ES-I3 (cell line): Measurements from ENCODE around the gene KREMEN2.
A peak's percentile ranks its signal among the peaks of the same experiment; 100 is the strongest.

Source experiments
- H3K36me3 ChIP-seq: 2 replicates; pipeline ENCODE4 v1.6.1; 2013; ENCODE audit warnings: mild to moderate bottlenecking, low read length, control low read depth, moderate library complexity; ENCODE audit not compliant: insufficient read depth
- H3K4me1 ChIP-seq: 2 replicates; pipeline ENCODE4 v1.6.1; 2013; ENCODE audit warnings: mild to moderate bottlenecking, control low read depth, low read length; ENCODE audit not compliant: insufficient read depth
- H3K9ac ChIP-seq: 2 replicates; pipeline ENCODE4 v1.6.1; 2013; ENCODE audit warnings: low read depth, mild to moderate bottlenecking, low read length, moderate library complexity
- H3K9me3 ChIP-seq: 2 replicates; pipeline ENCODE4 v1.6.1; 2013; ENCODE audit warnings: mild to moderate bottlenecking, low read length, moderate library complexity; ENCODE audit not compliant: control insufficient read depth, insufficient read depth

The KREMEN2 gene

DNA sequence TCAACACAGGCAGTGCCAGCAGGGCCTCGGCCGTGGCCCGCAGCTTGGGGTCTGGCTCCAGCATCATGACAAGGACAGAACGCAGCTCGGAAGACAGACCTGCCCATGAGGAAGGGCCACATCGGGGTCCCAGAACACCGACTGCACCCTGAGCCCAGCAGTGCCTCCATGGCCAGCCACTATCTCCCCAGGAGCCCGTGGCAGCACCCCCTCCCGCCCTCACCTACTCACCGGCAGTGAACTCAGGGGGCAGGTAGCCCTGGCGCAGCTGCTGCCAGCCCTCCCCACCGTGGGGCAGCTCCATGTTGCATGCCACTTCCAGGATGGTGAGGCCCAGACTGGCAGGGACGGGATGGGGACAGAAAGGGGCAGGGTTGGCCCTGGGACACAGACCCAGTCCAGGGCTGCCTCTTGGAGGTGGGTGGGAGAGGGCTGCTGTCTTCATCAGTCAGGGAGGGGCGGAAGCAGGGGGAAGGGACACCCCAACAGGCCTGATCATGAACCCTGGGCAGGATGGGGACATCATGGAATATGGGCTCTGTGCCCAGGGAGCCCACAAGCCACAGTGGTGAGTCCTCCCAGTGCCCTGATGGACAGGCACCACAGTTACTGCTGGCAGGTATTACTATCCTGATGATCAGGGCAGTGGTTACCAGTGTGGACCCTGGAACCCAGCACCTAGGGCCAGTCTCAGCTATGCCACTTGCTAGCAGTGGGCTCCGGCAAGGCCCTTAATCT is 10.4 kb downstream of the KREMEN2 start:
- Histone ChIP-seq H3K9me3 (no peaks in the 10 kb centered on the region), H3K4me1 (no peaks in the 10 kb centered on the region), H3K36me3 (peaks cover 3% of the 10 kb centered on the region), H3K9ac (no peak overlapping the region)

DNA sequence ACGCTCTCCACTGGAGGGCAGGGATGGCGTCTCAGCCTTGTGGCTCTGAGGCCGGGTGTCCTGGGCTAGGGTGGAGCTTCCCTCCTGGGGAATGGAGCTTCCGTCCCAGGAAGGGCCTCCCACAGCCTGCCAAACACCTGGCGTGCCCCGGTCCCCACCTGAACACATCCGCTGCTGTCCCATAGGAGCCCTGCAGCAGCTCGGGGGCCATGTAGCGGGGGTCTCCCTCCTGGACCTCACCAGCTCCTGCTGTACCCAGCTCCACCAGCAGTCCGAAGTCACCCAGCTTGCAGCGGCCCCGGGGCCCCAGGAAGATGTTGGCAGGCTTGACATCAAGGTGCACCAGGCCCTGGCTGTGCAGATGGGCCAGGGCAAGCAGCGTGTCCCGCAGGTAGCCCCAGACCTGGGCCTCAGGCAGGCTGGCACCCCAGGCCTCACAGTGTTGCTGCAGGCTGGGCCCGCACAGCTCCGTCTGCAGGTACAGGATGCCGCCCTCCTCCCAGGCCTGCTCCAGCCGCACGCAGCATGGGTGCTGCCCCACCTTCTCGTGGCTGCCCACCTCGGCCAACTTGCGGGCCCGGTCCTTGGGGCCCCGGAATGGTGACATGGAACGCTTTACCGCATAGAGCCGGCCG is 11.2 kb downstream of the KREMEN2 start:
- H3K4me1 ChIP-seq, result no peaks in the 10 kb centered on the region
- H3K9me3 ChIP-seq, result no peaks in the 10 kb centered on the region
- no peak overlapping the region for H3K9ac ChIP-seq
- peaks cover 3% of the 10 kb centered on the region for H3K36me3 ChIP-seq

DNA sequence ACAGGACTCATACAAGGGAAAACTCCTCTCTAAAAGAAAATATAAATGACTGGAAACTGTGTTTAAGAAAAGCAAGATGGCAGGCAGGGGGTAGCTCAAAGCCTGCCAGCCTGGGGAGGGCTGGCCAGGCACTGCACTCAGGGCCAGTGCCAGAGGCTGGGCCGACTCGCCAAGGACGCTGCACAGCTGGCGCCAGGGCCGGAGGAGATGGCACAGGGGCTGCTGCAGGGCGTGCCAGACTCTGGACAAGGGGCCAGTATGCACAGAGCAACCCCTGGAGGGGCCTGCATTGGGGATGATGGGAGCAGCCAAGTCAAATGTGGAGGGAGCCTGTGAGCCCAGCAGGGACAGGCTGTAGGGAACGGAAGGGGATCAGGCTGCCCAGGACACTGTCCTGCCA is 12.1 kb downstream of the KREMEN2 start:
- Histone ChIP-seq H3K9me3 (no peaks in the 10 kb centered on the region), H3K9ac (no peak overlapping the region), H3K4me1 (no peaks in the 10 kb centered on the region), H3K36me3 (peaks cover 3% of the 10 kb centered on the region)

DNA sequence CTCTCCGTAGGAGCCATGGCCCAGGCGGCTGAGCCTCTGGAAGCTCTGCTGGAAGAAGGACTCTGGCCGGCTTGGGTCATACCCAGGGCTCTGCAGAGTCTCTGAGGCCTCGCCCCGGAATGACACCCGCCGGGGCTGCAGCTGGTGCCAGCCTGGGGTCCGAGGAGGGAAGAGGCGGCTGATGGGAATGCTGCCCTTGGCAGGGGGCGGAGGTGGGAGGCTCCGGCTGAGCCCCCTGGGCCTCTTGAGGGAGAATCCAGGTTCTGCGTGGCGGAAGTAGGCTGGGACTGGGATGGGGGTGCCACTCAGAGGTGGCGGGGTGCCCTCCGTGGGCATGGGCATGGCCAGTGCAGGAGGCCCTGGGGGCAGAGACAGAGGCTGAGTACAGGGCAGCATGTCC is 12.6 kb downstream of the KREMEN2 start:
- peaks cover 3% of the 10 kb centered on the region for H3K36me3 ChIP-seq
- H3K9ac ChIP-seq, result no peak overlapping the region
- H3K4me1 ChIP-seq, result no peaks in the 10 kb centered on the region; the same call in 1 of the 2 replicates
- no peaks in the 10 kb centered on the region for H3K9me3 ChIP-seq

DNA sequence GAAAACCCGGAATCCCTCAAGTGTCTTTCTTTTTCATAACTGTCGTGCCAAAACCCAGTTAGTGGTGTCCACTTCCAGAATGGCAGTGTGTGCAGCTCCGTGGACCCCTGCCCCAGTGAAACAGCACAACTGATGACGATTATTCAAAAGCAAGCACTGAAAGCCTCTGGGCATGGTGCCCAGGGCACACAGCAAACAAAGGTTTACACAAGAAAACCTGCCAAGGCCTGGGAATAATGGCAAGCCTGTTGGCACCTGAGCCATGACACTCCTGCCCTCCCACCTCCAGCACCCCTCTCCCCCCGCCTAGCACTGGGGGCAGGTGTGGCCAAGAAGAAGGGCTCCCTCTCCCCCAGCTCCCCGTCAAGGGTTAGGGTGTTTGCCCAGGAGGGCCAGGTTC is 13.4 kb downstream of the KREMEN2 start:
- Histone ChIP-seq H3K9me3 (no peaks in the 10 kb centered on the region), H3K36me3 (peaks cover 3% of the 10 kb centered on the region), H3K4me1 (no peaks in the 10 kb centered on the region; the same call in 1 of the 2 replicates), H3K9ac (no peak overlapping the region)

DNA sequence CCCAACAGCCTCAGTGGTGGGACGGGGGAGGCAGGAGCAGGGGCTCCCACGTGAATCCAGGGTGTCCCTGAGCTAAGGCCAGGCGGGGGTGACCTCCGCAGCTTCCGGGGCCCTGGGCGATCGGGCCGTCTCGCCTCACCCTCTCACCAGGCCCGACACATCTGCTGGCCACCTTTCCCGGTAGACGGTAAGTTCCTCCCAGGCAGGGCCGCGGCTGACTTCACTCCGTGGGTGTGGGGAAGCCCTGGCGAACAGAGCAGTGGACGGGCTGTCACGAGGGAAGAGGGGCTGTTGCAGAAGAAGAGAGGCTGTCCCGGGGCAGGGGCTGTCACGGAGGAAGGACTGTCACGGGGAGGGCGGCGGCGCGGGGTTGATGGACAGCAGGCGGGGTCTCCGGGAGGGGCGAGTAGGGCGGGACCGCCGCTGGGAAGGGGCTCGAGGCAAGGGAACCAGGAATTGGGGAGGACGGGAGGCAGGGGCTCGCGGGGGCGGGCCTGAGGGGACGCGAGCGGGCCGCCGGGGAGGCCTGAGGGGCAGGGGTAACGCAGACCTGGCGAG is 15.7 kb downstream of the KREMEN2 start:
- Histone ChIP-seq H3K36me3 (no peaks in the 10 kb centered on the region; the same call in 1 of the 2 replicates), H3K4me1 (peaks cover 4% of the 10 kb centered on the region; the same call in 1 of the 2 replicates), H3K9me3 (no peaks in the 10 kb centered on the region), H3K9ac (peak overlapping the region; percentile 97)

DNA sequence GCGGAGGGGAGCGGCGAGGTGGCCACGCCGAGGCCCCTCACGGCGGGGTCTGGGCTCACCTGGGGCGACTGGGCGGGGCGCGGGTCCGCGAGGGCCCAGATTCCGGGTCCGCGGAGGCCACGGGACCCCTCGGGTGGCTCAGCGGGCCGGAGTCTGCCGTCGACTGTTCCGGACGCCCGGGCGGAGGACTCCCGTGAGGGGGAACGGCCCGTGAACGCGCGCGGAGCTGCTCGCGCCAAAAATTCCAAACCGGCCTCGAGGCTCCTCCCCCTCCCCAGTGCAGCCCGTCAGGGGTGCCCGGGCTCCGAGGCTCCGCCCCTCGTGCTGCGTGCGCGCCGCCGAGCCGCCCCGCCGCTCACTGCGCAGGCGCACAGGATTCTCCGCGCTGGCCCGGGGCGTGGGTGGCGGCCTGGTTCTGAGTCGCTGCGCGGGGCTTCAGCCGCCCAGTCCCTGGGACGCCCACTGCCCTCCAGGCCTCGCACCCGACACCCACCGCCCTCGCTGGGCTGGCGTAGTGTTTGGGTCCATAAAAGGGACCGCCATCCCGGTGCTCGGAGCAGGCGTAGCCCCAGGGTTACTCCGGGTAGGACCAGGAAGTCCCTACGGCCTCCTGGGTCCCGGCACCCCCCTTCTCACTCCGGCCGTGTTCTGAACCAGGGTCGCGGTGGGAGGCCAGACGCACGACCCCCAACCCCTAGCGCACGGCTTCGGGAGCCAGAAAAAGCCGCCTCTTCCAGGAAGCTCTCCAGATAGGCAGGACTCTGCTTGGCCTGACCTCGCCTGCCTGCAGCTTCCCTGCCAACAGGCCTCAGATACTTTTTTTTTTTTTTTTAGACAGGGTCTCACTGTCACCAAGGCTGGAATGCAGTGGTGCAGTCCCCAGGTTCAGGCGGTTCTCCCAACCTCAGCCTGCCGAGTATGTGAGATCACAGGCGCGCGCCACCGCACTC is 16.4 kb downstream of the KREMEN2 start, which contains the start of gene PKMYT1:
TSS of gene PKMYT1 (minus strand) at position 220 of the 950 bp plus-strand sequence. CDS start 789 bp downstream, outside the sequence.
- Histone ChIP-seq H3K36me3 (no peaks in the 10 kb centered on the region), H3K9me3 (no peaks in the 10 kb centered on the region), H3K9ac (peak within 1 kb of the TSS; percentile 97), H3K4me1 (peaks cover 4% of the 10 kb centered on the region; the same call in 1 of the 2 replicates)

DNA sequence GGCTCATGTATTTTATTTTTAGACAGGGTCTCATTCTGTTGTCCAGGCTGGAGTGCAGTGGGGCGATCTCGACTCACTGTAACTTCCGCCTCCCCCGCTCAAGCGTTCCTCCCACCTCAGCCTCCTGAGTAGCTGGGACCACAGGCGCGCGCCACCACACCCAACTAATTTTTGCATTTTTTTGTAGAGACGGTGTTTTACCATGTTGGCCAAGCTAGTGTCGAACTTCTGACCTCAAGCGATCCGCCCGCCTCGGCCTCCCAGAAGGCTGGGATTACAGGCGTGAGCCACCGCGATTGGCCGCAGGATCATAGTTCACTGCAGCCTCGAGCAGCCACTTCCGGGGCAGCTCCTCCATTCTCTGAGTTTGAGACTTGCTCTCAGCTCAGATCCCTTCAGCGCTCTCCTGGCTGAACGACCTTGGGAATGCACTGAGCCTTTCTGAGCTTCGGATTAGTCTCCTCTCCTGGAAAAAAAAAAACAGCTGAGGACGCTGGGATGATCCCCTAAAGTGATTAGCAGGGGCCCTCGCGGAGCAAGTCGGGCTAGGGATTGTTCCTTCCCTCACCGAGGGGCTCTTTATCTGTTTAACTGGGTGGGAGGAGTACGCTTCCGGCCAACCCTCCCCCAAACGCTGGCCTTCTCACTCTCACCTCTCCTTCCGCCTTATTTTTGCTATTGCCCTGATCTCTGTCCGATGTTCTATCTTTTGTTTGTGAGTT is 17.3 kb downstream of the KREMEN2 start:
- Histone ChIP-seq H3K4me1 (peaks cover 4% of the 10 kb centered on the region; the same call in 1 of the 2 replicates), H3K36me3 (no peaks in the 10 kb centered on the region), H3K9ac (peak overlapping the region; percentile 97), H3K9me3 (no peaks in the 10 kb centered on the region)

DNA sequence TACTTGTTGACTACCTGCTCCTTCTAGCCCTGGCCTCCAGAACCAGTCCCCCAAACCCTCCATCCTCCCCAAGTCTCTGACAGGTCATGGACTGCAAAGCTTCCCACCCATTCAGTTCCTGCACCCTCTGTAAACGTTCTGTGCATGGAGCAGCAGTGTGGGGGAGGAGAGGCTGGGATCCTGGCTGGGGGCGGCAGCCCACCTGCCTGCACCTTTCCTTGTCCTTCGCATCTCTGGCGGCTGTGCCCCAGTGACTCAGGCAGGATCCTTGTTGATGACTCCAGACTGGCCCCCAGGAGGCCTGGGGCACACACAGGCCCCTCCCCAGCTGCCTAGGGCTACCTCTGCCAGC is 17.8 kb downstream of the KREMEN2 start:
- H3K9me3 ChIP-seq, result no peaks in the 10 kb centered on the region
- H3K36me3 ChIP-seq, result no peaks in the 10 kb centered on the region
- peaks cover 4% of the 10 kb centered on the region; the same call in 1 of the 2 replicates for H3K4me1 ChIP-seq
- H3K9ac ChIP-seq, result peak overlapping the region; percentile 97

DNA sequence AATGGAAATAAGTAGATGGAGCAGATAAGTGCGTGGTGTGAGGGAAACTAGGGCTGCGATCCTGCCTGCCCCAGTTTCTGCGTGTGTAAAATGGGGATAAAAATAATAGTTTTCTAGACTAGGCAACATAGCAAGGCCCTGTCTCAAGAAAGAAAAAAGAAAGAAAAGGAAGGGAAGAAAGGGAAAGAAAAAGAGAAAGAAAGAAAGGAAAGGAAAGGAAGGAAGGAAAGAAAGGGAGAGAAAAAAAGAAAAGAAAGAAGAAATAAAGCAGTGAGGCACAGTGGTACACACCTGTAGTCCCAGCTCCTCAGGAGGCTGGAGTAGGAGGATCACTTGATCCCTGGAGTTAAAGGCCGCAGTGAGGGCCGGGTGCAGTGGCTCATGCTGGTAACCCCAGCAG is 18.3 kb downstream of the KREMEN2 start:
- Histone ChIP-seq H3K36me3 (no peaks in the 10 kb centered on the region), H3K9ac (no peak overlapping the region), H3K4me1 (peaks cover 4% of the 10 kb centered on the region; the same call in 1 of the 2 replicates), H3K9me3 (no peaks in the 10 kb centered on the region)

DNA sequence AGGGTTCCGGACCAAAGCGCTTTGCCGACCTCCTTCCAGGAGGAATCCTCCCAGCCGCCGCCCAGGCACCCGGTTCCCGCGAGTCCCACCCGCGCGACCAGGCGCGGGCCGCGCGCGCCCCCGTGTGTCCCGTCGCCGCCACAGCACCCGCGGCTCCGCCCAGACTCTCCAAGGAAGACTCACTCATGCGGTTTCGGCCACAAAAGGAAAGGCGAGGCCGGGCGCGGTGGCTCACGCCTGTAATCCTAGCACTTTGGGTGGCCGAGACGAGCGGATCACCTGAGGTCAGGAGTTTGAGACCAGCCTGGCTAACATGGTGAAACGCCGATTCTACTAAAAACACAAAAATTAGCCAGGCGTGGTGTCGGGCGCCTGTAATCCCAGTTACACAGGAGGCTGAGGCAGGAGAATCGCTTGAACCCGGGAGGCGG is 19.6 kb downstream of the KREMEN2 start:
- no peak overlapping the region; the same call in 1 of the 2 replicates for H3K9ac ChIP-seq
- no peaks in the 10 kb centered on the region for H3K9me3 ChIP-seq
- peaks cover 8% of the 10 kb centered on the region; the same call in 1 of the 2 replicates for H3K4me1 ChIP-seq
- no peaks in the 10 kb centered on the region for H3K36me3 ChIP-seq

DNA sequence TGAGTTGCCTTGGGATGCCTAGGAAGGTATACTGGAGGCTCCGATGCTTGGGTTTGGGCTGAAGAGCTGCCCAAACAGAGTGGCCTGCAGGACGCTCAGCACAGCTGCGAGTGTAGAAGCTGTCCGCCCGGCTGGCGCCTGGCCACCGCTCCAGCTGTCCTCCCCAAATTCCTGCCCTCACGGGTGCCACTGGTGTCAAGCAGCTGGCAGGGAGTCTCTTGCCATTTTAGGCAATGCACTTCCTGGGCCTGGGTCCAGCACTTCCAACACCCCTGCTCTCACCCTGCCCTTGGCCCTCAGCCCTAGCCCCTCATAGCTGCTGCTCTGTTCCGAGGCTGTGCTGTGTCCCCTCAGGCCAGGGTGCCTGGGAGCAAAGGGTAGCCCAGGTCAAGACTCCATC is 21.4 kb downstream of the KREMEN2 start:
- no peaks in the 10 kb centered on the region for H3K9me3 ChIP-seq
- H3K9ac ChIP-seq, result no peak overlapping the region
- peaks cover 23% of the 10 kb centered on the region for H3K4me1 ChIP-seq
- no peaks in the 10 kb centered on the region for H3K36me3 ChIP-seq

DNA sequence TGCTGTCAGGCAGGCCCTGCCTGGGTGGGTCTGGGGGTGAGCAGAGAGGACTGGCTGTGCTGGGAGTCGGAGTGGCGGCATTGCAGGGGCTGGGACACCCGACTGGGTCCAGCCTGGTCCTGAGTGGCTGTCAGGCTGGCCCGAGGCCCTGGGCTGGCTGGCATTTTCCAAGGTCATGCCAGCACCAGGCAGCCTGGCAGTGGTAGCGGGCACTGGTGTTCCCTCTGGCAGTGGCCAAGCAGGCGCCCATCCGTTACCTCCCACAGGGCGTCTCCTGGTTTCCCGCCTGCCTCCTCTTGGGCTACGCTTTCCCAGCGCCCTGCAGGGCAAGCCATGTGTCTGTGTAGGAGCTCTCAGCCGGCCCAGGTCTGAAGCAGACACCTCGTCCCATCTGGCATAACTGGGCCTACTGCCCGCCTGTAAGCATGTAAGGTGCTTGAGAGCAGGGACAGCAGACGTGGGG is 21.8 kb downstream of the KREMEN2 start:
- peaks cover 25% of the 10 kb centered on the region for H3K4me1 ChIP-seq
- H3K9me3 ChIP-seq, result no peaks in the 10 kb centered on the region
- no peaks in the 10 kb centered on the region for H3K36me3 ChIP-seq
- no peak overlapping the region for H3K9ac ChIP-seq
